ENCODE results near the gene TSR2. TPM values are rescaled to one million over a fixed set of nuclear protein-coding genes. Genes with fewer than 3 reads are reported as not detected.
A peak's percentile ranks its signal among the peaks of the same experiment; 100 is the strongest.

The TSR2 gene, protein sequence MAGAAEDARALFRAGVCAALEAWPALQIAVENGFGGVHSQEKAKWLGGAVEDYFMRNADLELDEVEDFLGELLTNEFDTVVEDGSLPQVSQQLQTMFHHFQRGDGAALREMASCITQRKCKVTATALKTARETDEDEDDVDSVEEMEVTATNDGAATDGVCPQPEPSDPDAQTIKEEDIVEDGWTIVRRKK
- 27.1 TPM for polyA plus RNA-seq (2013)

DNA sequence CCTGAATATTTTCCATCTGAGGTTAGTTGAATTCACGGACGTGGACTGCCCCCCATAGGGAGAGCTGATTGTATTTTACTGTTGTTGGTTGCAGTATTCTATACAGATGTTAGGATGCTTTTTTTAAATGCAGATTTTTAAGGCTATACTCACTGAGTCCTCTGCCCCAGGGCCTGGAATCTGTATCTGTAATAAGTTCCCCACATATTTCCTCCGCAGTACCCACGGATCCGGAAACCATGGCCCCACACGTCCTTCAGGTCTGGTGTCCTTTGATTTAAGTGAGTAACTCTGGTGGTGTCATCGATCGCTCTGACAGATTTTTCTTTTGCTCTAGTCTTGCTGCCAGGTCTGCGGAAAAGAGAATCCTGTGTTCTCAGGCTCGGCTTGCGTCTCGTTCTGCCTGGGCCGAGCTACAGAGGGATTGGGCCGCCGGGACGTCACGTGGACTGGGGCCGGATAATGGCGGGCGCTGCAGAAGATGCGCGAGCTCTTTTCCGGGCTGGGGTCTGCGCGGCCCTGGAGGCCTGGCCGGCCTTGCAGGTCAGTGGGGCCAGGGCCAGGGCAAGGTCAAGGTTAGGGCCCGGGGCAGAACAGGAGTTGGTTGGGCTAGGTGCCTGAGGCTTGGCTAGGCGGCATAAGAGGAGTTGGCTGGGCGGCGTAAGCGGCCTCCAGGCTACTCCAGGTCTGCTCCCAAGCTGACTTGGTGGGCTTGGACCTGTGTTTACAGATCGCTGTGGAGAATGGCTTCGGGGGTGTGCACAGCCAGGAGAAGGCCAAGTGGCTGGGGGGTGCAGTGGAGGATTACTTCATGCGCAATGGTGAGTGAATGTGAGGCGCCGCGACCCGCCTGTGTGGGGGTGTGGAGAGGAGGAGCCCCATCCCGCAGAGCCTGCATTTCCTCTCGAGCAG lies at the start of gene TSR2:
Gene TSR2 (plus strand): TSS at position 445 of the 912 bp plus-strand sequence. CDS start 18 bp downstream, at position 463.
- no peaks in the 10 kb centered on the region for H3K9me3 ChIP-seq (ENCODE audit: control extremely low read depth in 1 of 5, control insufficient read depth in 4 of 5, insufficient read depth in 2 of 5, low read depth in 1 of 5, low read length in 4 of 5)
- H3K4me3 ChIP-seq (ENCODE audit: control insufficient read depth in 1 of 7, extremely low read depth in 1 of 7, insufficient read depth in 4 of 7, low read depth in 2 of 7, low read length in 6 of 7): peak within 1 kb of the TSS; percentile 60 to 94 (median 84)
- peak within 1 kb of the TSS in 1 of 2 experiments; percentile 66 for H3K27ac ChIP-seq (ENCODE audit: insufficient read depth in 1 of 2, low read depth in 1 of 2, low read length in 2 of 2, poor library complexity in 1 of 2, severe bottlenecking in 2 of 2)
- WGBS (ENCODE audit: insufficient coverage): 43% methylated on average over 35 of the region's 40 CpGs
- DNase-seq: peak; percentile 85 to 94 (median 92)
- ChIA-PET POLR2A (no interaction called here), CTCF (interaction anchor here (0.6 kb wide), 1 partner anchor 108 kb away, joined by 3 read pairs; no protein-coding TSS in a partner anchor)
- peaks cover 0 to 13% (median 4%) of the 10 kb centered on the region in 4 experiments for H3K36me3 ChIP-seq (ENCODE audit: control insufficient read depth in 4 of 4, insufficient read depth in 4 of 4, low read length in 3 of 4)
- H3K4me1 ChIP-seq (ENCODE audit: control extremely low read depth in 1 of 4, control insufficient read depth in 4 of 4, insufficient read depth in 4 of 4, low read length in 3 of 4): peaks cover 6 to 16% (median 9%) of the 10 kb centered on the region in 4 experiments
- peaks cover 0 to 4% (median 0%) of the 10 kb centered on the region in 5 experiments for H3K27me3 ChIP-seq (replicated peaks in 2 of 5; ENCODE audit: control insufficient read depth in 4 of 5, insufficient read depth in 5 of 5, low read length in 4 of 5)

- Histone ChIP-seq H3K27ac (ENCODE audit: insufficient read depth in 1 of 2, low read depth in 1 of 2, low read length in 2 of 2, poor library complexity in 1 of 2, severe bottlenecking in 2 of 2) (no peak overlapping the region), H3K4me3 (ENCODE audit: control insufficient read depth in 1 of 7, extremely low read depth in 1 of 7, insufficient read depth in 4 of 7, low read depth in 2 of 7, low read length in 6 of 7) (no peak overlapping the region), H3K27me3 (replicated peaks in 2 of 5; ENCODE audit: control insufficient read depth in 4 of 5, insufficient read depth in 5 of 5, low read length in 4 of 5) (peaks cover 0 to 5% (median 0%) of the 10 kb centered on the region in 5 experiments), H3K9me3 (ENCODE audit: control extremely low read depth in 1 of 5, control insufficient read depth in 4 of 5, insufficient read depth in 2 of 5, low read depth in 1 of 5, low read length in 4 of 5) (no peaks in the 10 kb centered on the region), H3K36me3 (ENCODE audit: control insufficient read depth in 4 of 4, insufficient read depth in 4 of 4, low read length in 3 of 4) (no peaks in the 10 kb centered on the region), H3K4me1 (ENCODE audit: control extremely low read depth in 1 of 4, control insufficient read depth in 4 of 4, insufficient read depth in 4 of 4, low read length in 3 of 4) (no peaks in the 10 kb centered on the region)
- ChIA-PET CTCF (no interaction called here), POLR2A (no interaction called here)
- no peak for DNase-seq
- no CpG with 5 or more reads among the region's 1 CpG for WGBS (ENCODE audit: insufficient coverage)
Observed at GRCh38 chrX:54397113-54397512, 43.1 kb upstream of the TSR2 start.

DNA sequence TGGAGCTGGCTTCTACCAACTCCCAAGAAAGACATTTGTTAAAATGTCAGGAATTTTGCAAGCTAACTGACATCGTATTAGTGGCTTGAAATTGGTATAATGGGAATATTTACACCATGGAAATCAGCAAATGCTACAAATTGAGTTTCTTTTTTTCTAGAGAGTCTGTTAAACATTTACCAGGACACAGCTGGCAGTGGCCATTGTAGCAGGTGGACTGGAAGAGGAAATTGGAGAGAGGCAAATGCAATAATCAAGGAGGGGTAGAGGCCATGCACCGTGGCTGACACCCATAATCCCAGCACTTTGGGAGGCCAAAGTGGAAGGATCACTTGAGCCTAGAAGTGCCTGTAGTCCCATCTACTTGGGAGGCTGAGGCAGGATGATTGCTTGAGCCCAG lies 32.9 kb upstream of the TSR2 start:
- Histone ChIP-seq H3K36me3 (ENCODE audit: control insufficient read depth in 4 of 4, insufficient read depth in 4 of 4, low read length in 3 of 4) (no peaks in the 10 kb centered on the region), H3K27ac (ENCODE audit: insufficient read depth in 1 of 2, low read depth in 1 of 2, low read length in 2 of 2, poor library complexity in 1 of 2, severe bottlenecking in 2 of 2) (no peak overlapping the region), H3K27me3 (replicated peaks in 2 of 5; ENCODE audit: control insufficient read depth in 4 of 5, insufficient read depth in 5 of 5, low read length in 4 of 5) (peaks cover 0 to 29% (median 5%) of the 10 kb centered on the region in 5 experiments), H3K4me3 (ENCODE audit: control insufficient read depth in 1 of 7, extremely low read depth in 1 of 7, insufficient read depth in 4 of 7, low read depth in 2 of 7, low read length in 6 of 7) (no peak overlapping the region), H3K9me3 (ENCODE audit: control extremely low read depth in 1 of 5, control insufficient read depth in 4 of 5, insufficient read depth in 2 of 5, low read depth in 1 of 5, low read length in 4 of 5) (no peaks in the 10 kb centered on the region), H3K4me1 (ENCODE audit: control extremely low read depth in 1 of 4, control insufficient read depth in 4 of 4, insufficient read depth in 4 of 4, low read length in 3 of 4) (peaks cover 0 to 6% (median 2%) of the 10 kb centered on the region in 4 experiments)
- ChIA-PET CTCF (interaction anchor here (1.4 kb wide), 1 partner anchor 30 kb away, joined by 3 read pairs; no protein-coding TSS in a partner anchor), POLR2A (no interaction called here)
- WGBS (ENCODE audit: insufficient coverage): 66% methylated on average over 2 of the region's 2 CpGs
- no peak for DNase-seq

DNA sequence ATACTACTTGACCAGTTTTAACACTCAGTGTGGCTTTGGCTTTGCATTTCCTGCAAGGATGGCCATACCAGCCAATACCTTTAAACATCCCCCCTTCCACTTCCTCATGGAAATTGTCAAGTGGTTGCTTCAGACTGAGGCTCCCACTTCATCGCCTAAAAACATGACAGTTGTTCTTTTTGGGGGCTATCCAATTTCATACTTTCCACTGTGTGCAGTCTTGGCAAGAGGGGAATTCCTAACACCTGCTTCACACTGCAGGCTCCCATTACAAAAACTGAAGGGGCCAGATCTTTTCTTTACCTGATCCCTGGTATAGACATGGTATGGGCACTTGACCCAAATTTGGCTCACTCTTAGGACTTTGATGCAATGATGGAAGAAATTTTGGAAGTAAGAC lies 28.5 kb upstream of the TSR2 start:
- Histone ChIP-seq H3K27ac (ENCODE audit: insufficient read depth in 1 of 2, low read depth in 1 of 2, low read length in 2 of 2, poor library complexity in 1 of 2, severe bottlenecking in 2 of 2) (no peak overlapping the region), H3K4me3 (ENCODE audit: control insufficient read depth in 1 of 7, extremely low read depth in 1 of 7, insufficient read depth in 4 of 7, low read depth in 2 of 7, low read length in 6 of 7) (no peak overlapping the region), H3K27me3 (replicated peaks in 2 of 5; ENCODE audit: control insufficient read depth in 4 of 5, insufficient read depth in 5 of 5, low read length in 4 of 5) (peaks cover 0 to 33% (median 4%) of the 10 kb centered on the region in 5 experiments), H3K9me3 (ENCODE audit: control extremely low read depth in 1 of 5, control insufficient read depth in 4 of 5, insufficient read depth in 2 of 5, low read depth in 1 of 5, low read length in 4 of 5) (no peaks in the 10 kb centered on the region), H3K36me3 (ENCODE audit: control insufficient read depth in 4 of 4, insufficient read depth in 4 of 4, low read length in 3 of 4) (no peaks in the 10 kb centered on the region), H3K4me1 (ENCODE audit: control extremely low read depth in 1 of 4, control insufficient read depth in 4 of 4, insufficient read depth in 4 of 4, low read length in 3 of 4) (peaks cover 0 to 9% (median 5%) of the 10 kb centered on the region in 4 experiments)
- CTCF ChIA-PET: no interaction called here
- no peak for DNase-seq
- POLR2A ChIA-PET: no interaction called here
- 57% methylated on average over 1 of the region's 1 CpG for WGBS (ENCODE audit: insufficient coverage)

DNA sequence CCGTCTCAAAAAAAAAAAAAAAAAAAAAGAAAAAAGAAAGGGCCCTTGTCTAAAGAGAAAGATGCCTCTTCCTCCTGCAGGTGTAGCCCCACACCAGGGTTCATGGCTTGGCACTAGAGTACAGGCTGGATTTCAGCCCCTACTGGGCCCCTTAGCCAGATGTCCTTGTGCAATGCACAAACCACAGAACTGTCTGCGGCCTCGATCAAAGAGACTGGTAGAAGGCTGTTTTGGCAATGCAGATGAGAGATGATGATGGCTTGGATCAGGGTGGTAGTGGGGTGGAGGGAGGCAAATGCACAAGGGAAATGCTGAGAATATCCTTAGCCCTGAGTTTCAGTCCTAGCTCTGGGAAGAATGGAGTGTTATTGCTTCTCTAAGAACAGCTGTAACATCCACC lies 26.5 kb upstream of the TSR2 start:
- DNase-seq: peak; percentile 23 to 67 (median 64)
- no peak overlapping the region for H3K27ac ChIP-seq (ENCODE audit: insufficient read depth in 1 of 2, low read depth in 1 of 2, low read length in 2 of 2, poor library complexity in 1 of 2, severe bottlenecking in 2 of 2)
- POLR2A ChIA-PET: no interaction called here
- CTCF ChIA-PET: no interaction called here
- no peak overlapping the region for H3K4me3 ChIP-seq (ENCODE audit: control insufficient read depth in 1 of 7, extremely low read depth in 1 of 7, insufficient read depth in 4 of 7, low read depth in 2 of 7, low read length in 6 of 7)
- H3K9me3 ChIP-seq (ENCODE audit: control extremely low read depth in 1 of 5, control insufficient read depth in 4 of 5, insufficient read depth in 2 of 5, low read depth in 1 of 5, low read length in 4 of 5): no peaks in the 10 kb centered on the region
- 100% methylated on average over 1 of the region's 3 CpGs for WGBS (ENCODE audit: insufficient coverage)
- H3K36me3 ChIP-seq (ENCODE audit: control insufficient read depth in 4 of 4, insufficient read depth in 4 of 4, low read length in 3 of 4): no peaks in the 10 kb centered on the region
- peaks cover 0 to 9% (median 5%) of the 10 kb centered on the region in 4 experiments for H3K4me1 ChIP-seq (ENCODE audit: control extremely low read depth in 1 of 4, control insufficient read depth in 4 of 4, insufficient read depth in 4 of 4, low read length in 3 of 4)
- peaks cover 0 to 20% (median 6%) of the 10 kb centered on the region in 5 experiments for H3K27me3 ChIP-seq (replicated peaks in 2 of 5; ENCODE audit: control insufficient read depth in 4 of 5, insufficient read depth in 5 of 5, low read length in 4 of 5)

GRCh38 chrX:54415534-54416350 lies 24.5 kb upstream of the TSR2 start:
- ChIA-PET CTCF (no interaction called here), POLR2A (no interaction called here)
- Histone ChIP-seq H3K4me3 (ENCODE audit: control insufficient read depth in 1 of 7, extremely low read depth in 1 of 7, insufficient read depth in 4 of 7, low read depth in 2 of 7, low read length in 6 of 7) (peak overlapping the region in 2 of 7 experiments; percentile 7 to 11), H3K27me3 (replicated peaks in 2 of 5; ENCODE audit: control insufficient read depth in 4 of 5, insufficient read depth in 5 of 5, low read length in 4 of 5) (peaks cover 0 to 37% (median 6%) of the 10 kb centered on the region in 5 experiments), H3K27ac (ENCODE audit: insufficient read depth in 1 of 2, low read depth in 1 of 2, low read length in 2 of 2, poor library complexity in 1 of 2, severe bottlenecking in 2 of 2) (no peak overlapping the region), H3K4me1 (ENCODE audit: control extremely low read depth in 1 of 4, control insufficient read depth in 4 of 4, insufficient read depth in 4 of 4, low read length in 3 of 4) (peaks cover 0 to 9% (median 1%) of the 10 kb centered on the region in 4 experiments), H3K9me3 (ENCODE audit: control extremely low read depth in 1 of 5, control insufficient read depth in 4 of 5, insufficient read depth in 2 of 5, low read depth in 1 of 5, low read length in 4 of 5) (no peaks in the 10 kb centered on the region), H3K36me3 (ENCODE audit: control insufficient read depth in 4 of 4, insufficient read depth in 4 of 4, low read length in 3 of 4) (no peaks in the 10 kb centered on the region)
- peak; percentile 40 to 60 (median 59) for DNase-seq
- 48% methylated on average over 7 of the region's 13 CpGs for WGBS (ENCODE audit: insufficient coverage)

All from common myeloid progenitor, CD34-positive (primary cell).